Esophagus squamous epithelium (tissue), 5 donors: ENCODE data around the gene PRKAA1. TPM values are rescaled to one million over a fixed set of nuclear protein-coding genes. Genes with fewer than 3 reads are reported as not detected.
A peak's percentile ranks its signal among the peaks of the same experiment; 100 is the strongest.

Source experiments
- DNase-seq: peaks from one replicate; lab custom pipeline; 2025; lab: John Stamatoyannopoulos, UW
- H3K27ac ChIP-seq, 4 donors: fragments of 200-600 bp; sonication (generic); one replicate each; pipeline ENCODE4 v1.5.1; 2016 to 2019; ENCODE audit warnings: mild to moderate bottlenecking in 1 of 4
- H3K27me3 ChIP-seq, 4 donors: fragments of 200-600 bp; sonication (generic); 1 replicate in 3 of 4; 2 replicates in 1 of 4; pipeline versions ENCODE4 v1.5.1 to v1.6.0; 2017 to 2021; ENCODE audit warnings: antibody characterized with exemption in 1 of 4
- H3K36me3 ChIP-seq, 3 donors: fragments of 200-600 bp; sonication (generic); one replicate each; pipeline ENCODE4 v1.5.1; 2016 to 2019
- H3K4me1 ChIP-seq, 3 donors: fragments of 200-600 bp; sonication (generic); one replicate each; pipeline ENCODE4 v1.5.1; 2017 to 2019
- H3K4me3 ChIP-seq, 4 donors: fragments of 200-600 bp; sonication (generic); 1 replicate in 3 of 4; 2 replicates in 1 of 4; pipeline ENCODE4 v1.5.1; 2016 to 2019; ENCODE audit warnings: mild to moderate bottlenecking in 2 of 4, moderate library complexity in 1 of 4
- H3K9me3 ChIP-seq, 3 donors: fragments of 200-600 bp; sonication (generic); one replicate each; pipeline ENCODE4 v1.5.1; 2016 to 2019
- CTCF ChIP-seq, 6 experiments: fragments of 450-650 bp in 4 of 6; fragments of 200-600 bp in 2 of 6; sonication (generic) in 2 of 6; IDR thresholded peaks; one replicate each; pipeline ENCODE4 v1.5.1; 2016 to 2019; ENCODE audit warnings: antibody characterized with exemption in 6 of 6, mild to moderate bottlenecking in 4 of 6, moderate library complexity in 4 of 6
- POLR2A ChIP-seq, 4 donors: fragments of 450-650 bp; IDR thresholded peaks; one replicate each; pipeline ENCODE4 v1.6.1; 2017; ENCODE audit warnings: antibody characterized with exemption in 4 of 4, mild to moderate bottlenecking in 4 of 4, moderate library complexity in 3 of 4
- WGBS, 2 donors: methylation state at CpG; one replicate each; pipeline ENCODE4 v1.1.5; 2018; 5-methylcytosine and 5-hydroxymethylcytosine counted together
- intact Hi-C: fragments of 100-400 bp; cut with DNase I; formaldehyde crosslinking; loops from one replicate; pipeline ENCODE4 v1.15.0; 2022
- total RNA-seq, 4 donors: library from RNA; depleted of rRNA; stranded (reverse); fragments of >200 nt; gene quantifications; one replicate each; pipeline ENCODE4 v1.1.0, GENCODE V29; 2016
- donor health status: DM: yes; HTN: yes; CAD: no.

The PRKAA1 gene
- total RNA-seq, 4 donors from 2014 or later, result 32.0 to 61.9 (median 51.9) TPM

- 9 to 14% methylated on average over 6 of the region's 6 CpGs for WGBS, 2 donors
- Histone ChIP-seq H3K27ac (peak overlapping the region; percentile 88 to 97 (median 94)), H3K4me3 (peak overlapping the region; percentile 82 to 96 (median 90))
Observed at GRCh38 chr5:40754381-40755092, 43.6 kb downstream of the PRKAA1 start.

GRCh38 chr5:40746703-40747102 is 51.5 kb downstream of the PRKAA1 start:
- Histone ChIP-seq H3K36me3 (peaks cover 0 to 17% (median 0%) of the 10 kb centered on the region in 3 donors), H3K4me3 (no peak overlapping the region), H3K4me1 (peaks cover 0 to 11% (median 0%) of the 10 kb centered on the region in 3 donors), H3K27me3 (no peaks in the 10 kb centered on the region), H3K9me3 (no peaks in the 10 kb centered on the region), H3K27ac (no peak overlapping the region)
- intact Hi-C loops, result no loop called here
- TF ChIP-seq POLR2A (IDR thresholded peaks at IDR 0.05) (no peak), CTCF (IDR thresholded peaks at IDR 0.05) (no peak)
- 39 to 47% methylated on average over 4 of the region's 4 CpGs for WGBS, 2 donors
- no peak for DNase-seq

More at GRCh38 chr5:40754381-40755092, 43.6 kb downstream of the PRKAA1 start:
- no peaks in the 10 kb centered on the region for H3K27me3 ChIP-seq
- H3K9me3 ChIP-seq, result no peaks in the 10 kb centered on the region
- TF ChIP-seq CTCF (IDR thresholded peaks at IDR 0.05) (no peak), POLR2A (IDR thresholded peaks at IDR 0.05) (no peak)
- intact Hi-C loops, result no loop called here
- DNase-seq, result no peak
- H3K4me1 ChIP-seq, result peaks cover 8 to 20% (median 9%) of the 10 kb centered on the region in 3 donors
- H3K36me3 ChIP-seq, result peaks cover 0 to 10% (median 0%) of the 10 kb centered on the region in 3 donors

GRCh38 chr5:40743771-40744170 is 54.4 kb downstream of the PRKAA1 start:
- Histone ChIP-seq H3K27me3 (no peaks in the 10 kb centered on the region), H3K27ac (no peak overlapping the region), H3K9me3 (no peaks in the 10 kb centered on the region), H3K36me3 (peaks cover 0 to 46% (median 0%) of the 10 kb centered on the region in 3 donors), H3K4me3 (no peak overlapping the region), H3K4me1 (peaks cover 0 to 11% (median 0%) of the 10 kb centered on the region in 3 donors)
- 88 to 95% methylated on average over 2 of the region's 2 CpGs for WGBS, 2 donors
- TF ChIP-seq CTCF (IDR thresholded peaks at IDR 0.05) (no peak), POLR2A (IDR thresholded peaks at IDR 0.05) (no peak)
- no peak for DNase-seq
- intact Hi-C loops, result no loop called here

- TF ChIP-seq POLR2A (IDR thresholded peaks at IDR 0.05) (no peak), CTCF (IDR thresholded peaks at IDR 0.05) (no peak)
- intact Hi-C loops, result no loop called here
- H3K4me3 ChIP-seq, result no peak overlapping the region
- no peaks in the 10 kb centered on the region for H3K9me3 ChIP-seq
- peaks cover 0 to 19% (median 0%) of the 10 kb centered on the region in 3 donors for H3K4me1 ChIP-seq
- no peaks in the 10 kb centered on the region for H3K27me3 ChIP-seq
- no peak overlapping the region for H3K27ac ChIP-seq
- peaks cover 0 to 40% (median 0%) of the 10 kb centered on the region in 3 donors for H3K36me3 ChIP-seq
- no peak for DNase-seq
Observed at GRCh38 chr5:40738502-40738901, 59.7 kb downstream of the PRKAA1 start.

- TF ChIP-seq POLR2A (IDR thresholded peaks at IDR 0.05) (no peak), CTCF (IDR thresholded peaks at IDR 0.05) (peak; percentile 27 to 76 (median 63))
- Histone ChIP-seq H3K27ac (no peak overlapping the region), H3K36me3 (peaks cover 0 to 29% (median 0%) of the 10 kb centered on the region in 3 donors), H3K9me3 (no peaks in the 10 kb centered on the region), H3K4me3 (no peak overlapping the region), H3K4me1 (peaks cover 0 to 22% (median 0%) of the 10 kb centered on the region in 3 donors), H3K27me3 (no peaks in the 10 kb centered on the region)
- 0 to 7% methylated on average over 1 of the region's 1 CpG for WGBS, 2 donors
- intact Hi-C loops, result no loop called here
- DNase-seq, result no peak
Observed at GRCh38 chr5:40736103-40736875, 61.9 kb downstream of the PRKAA1 start.
